GM21619 (cell line): Measurements from ENCODE around the gene HEXA.
"Not testable (repeated sequence)": the region's sequence is repeated elsewhere in the genome, so short reads cannot be mapped to it uniquely, and the experiment has no call there.

ENCODE experiments used
- ATAC-seq: cut with Tn5 transposase; IDR thresholded peaks from one replicate; pipeline ENCODE4 v1.9.1; 2021; ENCODE audit not compliant: unreplicated experiment

Gene HEXA

DNA sequence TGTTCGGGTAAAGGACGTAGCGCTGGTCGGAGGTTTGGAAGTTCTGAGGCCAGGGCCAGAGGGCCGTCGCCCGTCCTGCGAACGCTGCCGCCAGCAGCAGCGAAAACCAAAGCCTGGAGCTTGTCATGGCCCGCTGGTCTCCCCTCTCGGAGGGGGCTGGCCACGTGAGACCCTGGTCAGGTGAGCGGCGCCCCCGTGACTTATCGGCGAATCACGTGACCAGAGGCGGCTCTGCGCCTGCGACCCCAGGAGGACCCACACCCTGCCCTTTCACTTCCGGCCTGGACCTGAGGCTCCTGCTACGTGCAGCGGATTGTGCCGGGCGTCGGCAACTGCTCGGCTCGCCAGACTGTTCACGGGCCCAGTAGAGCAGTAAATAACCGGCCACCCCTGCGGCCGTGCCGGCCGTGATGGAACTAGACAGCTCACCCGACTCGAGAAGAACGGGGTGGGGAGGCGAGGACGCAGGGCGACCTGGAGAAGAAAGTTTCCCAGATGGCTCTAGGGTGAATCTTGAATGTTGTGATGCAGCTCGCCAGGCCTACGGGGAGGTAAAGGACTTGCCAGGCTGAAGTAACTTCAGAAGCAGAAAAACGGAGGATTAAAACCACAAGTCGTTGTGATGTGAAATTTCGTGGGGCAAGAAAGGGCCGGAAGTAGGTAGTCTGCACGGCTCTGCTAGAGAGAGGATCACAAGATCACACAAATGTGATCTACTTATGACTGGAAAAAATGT, at the start of gene HEXA:
TSS of gene HEXA (minus strand) at position 169 of the 736 bp plus-strand sequence. CDS start at position 127, 42 bp downstream.
- ATAC-seq: peak; percentile 85

DNA sequence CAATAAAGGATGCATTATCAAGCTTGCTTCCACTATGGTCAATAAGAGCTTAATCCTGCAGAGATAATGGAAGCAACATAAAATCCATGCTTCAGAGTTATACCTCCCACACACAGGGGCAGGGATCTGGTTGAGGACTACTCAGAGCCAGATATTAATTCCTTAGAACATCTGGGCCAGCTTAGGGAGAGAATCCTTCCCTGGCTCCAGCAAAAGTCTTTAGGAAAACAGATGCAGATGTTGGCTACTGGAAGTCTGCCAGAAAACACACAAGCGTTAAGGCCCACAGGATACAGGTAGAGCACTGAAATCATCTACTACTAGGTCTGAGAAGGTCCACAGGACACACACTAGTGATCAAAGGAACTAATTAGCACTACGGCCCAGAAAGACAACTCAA, 47.4 kb upstream of the HEXA start:
- no peak for ATAC-seq

DNA sequence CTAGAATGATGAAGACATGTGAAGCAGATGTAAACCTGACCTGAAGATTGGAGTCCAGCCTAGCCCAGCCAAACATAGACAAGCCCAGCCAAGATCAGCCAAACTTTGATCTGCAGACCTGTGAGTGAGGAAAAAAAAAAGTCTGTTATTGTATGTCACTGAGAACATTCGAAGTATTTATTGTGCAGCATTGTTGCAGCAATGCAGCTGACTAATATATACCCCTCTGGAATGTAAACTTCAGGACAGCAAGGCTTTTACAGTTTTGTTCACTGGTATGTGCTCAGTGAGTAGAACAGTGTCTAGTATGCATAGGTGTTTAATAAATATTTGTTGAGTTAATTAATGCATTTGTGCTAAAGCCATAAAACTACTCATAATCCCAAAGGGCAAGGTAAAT, 45.7 kb upstream of the HEXA start:
- no peak for ATAC-seq

DNA sequence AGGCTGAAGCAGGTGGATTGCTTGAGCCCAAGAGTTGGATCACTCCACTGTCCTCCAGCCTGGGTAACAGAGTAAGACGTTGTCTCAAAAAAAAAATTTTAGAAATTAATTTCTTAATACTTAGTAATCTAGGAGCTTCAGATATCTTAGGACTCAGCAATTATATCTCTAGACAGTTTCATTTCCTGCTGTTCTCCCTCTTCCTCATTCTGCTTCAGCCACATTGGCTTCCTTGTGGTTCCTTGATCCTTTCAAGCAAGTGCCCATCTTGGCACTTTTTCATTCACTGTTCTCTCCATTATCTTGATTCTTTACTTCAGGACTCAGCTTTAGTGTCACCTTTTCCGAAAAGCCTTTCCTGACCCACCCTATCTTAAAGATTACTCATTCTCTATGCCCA, 44.8 kb upstream of the HEXA start:
- ATAC-seq: no peak

DNA sequence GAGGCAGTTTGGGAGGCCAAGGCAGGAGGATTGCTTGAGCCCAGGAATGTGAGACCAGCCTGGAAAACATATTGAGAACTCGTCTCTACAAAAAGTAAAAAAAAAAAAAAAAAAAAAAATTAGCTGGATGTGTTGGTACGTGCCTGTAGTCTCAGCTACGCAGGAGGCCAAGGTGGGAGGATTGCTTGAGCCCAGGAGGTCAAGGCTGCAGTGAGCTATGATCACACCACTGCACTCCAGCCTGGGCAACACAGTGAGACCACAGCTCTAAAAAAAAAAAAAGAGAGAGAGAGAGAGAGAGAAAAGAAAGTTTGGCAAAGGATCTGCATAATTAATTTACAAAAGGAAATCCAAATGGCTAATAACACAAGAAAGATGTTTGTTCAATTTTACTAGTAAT, 44.0 kb upstream of the HEXA start:
- ATAC-seq: not testable (repeated sequence)

DNA sequence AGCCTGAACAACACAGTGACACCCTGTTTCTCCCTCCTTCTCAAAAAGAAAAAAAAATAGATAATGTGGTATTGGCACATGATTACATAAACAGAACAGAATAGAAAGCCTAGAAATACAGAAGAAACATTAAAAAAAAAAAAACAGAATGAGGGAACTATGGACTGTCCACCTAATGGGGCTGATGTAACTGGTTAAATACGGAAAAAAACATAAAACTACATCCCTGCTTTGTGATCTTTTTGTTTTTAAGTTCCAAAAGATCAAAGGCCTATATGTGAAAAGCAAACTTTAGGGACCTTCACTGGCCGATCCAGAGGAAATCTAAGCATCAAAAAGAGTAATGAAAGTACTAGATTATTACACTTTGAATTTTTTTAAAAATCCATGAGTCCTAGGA, 39.5 kb upstream of the HEXA start:
- ATAC-seq: no peak

DNA sequence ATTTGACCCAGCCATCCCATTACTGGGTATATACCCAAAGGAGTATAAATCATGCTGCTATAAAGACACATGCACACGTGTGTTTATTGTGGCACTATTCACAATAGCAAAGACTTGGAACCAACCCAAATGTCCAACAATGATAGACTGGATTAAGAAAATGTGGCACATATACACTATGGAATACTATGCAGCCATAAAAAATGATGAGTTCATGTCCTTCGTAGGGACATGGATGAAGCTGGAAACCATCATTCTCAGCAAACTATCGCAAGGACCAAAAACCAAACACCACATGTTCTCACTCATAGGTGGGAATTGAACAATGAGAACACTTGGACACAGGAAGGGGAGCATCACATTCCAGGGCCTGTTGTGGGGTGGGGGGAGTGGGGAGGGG, 37.5 kb upstream of the HEXA start:
- not testable (repeated sequence) for ATAC-seq

DNA sequence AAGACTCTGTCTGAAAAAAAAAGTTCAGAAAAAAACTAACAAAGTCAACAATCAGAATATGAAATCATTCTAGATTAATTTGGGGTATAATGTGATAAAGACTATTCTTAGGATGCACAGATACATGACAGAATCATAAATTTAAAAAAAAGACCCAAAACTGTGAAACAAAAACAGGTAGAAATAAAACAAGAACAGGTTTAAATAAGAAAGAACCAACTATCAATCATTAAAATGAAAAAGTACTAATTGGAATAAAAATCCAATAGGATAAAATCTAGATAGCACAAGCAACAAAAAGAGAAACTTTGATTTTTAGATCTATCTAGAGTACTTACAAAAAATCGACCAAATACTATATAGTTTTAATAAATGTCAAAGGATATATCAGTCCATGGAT, 35.7 kb upstream of the HEXA start:
- ATAC-seq: no peak

DNA sequence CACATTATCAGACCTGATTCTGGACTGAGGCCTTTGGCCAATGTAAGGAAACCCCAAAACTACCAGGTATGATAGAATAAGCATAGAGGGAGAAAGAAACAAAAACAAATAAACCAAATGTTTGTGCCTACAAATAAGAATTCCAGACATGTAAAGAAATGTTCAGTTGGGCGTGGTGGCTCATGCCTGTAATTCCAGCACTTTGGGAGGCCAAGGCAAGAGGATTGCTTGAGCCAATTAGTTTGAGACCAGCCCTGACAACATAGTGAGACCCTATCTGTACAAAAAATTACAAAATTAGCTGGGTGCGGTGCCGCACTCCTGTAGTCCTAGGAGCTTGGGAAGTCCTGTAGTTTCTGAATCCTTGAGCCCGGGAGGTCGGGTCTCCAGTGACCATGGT, 35.3 kb upstream of the HEXA start:
- no peak for ATAC-seq

DNA sequence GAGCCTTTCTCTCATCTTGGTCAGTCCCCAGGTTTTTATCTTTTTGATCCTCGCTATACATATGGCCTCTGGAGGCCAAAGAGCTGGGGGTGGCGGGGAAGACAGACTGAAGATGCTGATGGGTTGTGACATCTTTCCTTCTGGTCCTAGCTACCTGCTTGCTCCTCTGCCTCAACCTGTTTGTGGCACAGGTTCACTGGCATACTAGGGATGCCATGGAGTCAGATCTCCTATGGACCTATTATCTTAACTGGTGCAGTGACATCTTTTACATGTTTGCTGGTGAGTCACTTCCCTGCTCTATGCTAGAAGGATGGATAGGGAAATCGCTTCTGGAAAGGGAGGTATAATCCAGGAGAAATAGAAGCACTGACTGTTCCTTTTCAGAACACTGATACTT, 31.1 kb upstream of the HEXA start:
- no peak for ATAC-seq

DNA sequence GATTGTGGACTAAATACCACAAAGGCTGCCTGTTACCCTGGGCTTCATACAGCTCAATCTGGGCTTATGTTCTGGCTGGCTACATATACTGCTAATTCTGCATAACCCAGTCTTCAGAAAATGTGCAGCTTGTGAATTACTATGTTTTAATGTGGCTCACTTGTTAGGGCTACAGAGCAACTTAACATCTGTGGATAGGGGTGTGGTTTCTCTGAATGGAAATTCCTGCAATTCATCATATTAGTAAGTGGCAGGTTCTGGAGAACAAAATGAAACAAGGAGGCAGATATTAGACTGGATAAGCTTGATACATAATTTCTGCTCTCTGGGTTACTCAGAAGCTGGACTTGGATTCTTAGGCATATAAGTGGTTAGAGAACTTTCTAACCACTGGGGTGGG, 29.0 kb upstream of the HEXA start:
- no peak for ATAC-seq

DNA sequence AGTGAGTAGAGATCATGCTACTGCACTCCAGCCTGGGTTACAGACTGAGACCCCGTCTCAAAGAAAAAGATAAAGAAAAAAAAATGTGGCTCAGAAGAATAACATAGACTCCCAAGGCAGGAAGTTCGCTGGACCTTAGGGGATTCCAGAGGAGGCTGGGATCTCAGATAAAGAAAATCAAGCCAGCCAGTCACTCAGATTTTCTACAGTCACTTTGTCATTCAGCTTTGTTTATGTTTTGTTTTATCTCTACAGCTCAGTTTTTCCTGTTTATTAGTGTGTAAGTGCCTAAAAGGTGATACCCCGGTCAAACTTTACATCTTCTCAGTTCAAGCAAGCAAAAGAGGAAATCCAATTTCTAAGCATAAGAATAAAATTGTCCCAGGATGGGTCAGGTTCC, 28.5 kb upstream of the HEXA start:
- ATAC-seq: no peak

DNA sequence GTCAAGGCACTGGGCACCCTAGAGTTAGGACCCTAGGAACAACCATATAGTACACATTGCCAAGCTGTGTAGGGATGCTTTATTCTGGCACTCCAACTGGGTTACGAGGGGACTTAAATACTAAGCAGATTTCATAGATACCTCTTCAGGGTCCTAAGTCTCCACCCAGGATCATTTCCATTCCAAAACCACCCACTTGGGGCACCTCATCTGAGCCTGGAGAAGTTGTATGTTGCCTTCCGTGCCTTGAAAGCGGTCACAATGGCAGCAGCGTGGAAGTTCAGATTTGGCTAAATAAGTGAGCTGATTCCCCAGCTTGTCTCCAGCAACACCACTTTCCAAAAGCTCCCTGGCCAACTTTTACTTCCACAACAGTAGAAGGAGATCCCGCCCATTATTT, 26.9 kb upstream of the HEXA start:
- no peak for ATAC-seq

DNA sequence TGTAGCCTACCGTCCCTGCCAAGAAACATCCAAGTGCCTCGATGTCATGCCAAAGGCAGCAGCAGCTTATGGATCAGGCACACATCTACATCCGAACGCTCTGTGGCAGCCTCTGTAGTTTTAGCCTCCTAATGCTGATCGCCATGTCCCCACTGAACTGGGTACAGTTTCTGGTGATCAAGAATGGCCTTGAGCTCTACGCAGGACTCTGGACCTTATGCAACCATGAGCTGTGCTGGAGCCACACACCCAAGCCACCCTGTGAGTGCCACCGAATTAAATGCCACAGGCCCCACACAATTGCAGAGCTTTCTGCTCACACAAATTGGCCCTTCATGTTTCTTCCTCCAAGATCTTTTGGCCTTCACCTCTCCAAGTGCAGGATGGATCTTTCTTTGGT, 22.8 kb upstream of the HEXA start:
- no peak for ATAC-seq

DNA sequence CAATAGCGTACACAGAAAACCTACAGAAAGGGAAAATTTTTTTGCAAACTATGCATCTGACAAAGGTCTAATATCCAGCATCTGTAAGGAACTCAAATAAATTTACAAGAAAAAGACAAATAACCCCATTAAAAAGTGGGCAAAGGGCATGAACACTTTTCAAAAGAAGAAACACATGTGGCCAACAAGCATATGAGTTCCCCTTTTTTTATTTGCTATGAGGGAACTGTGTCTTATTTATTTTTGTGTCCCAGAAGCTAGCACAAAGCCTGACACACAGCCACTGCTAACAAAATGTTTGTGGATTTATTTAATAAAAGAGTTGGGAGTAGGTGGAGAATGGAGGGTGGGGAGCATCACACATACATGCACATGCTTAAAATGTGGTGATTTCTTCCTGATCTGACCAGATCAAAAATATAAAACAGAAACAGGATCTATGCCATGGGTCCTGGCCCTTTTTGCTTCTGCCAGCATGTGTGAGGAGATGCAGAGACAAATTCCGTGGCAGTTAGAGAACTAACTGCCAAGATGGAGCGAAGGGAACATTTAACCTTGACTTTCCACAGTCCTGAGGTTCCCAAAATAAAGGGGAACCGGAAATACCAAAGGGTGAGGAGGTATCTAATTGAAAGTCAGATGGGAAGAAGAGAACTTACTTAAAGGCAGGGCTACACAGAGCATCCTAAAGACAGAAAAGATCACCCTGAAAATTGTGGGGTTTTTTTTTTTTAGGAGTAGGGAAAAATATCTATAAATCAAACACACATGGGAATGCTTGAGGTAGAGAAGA, 22.2 kb upstream of the HEXA start, which contains the start of gene TMEM202:
TSS of gene TMEM202 (plus strand) at position 510 of the 793 bp plus-strand sequence. CDS start at position 532, 22 bp downstream.
- no peak for ATAC-seq

DNA sequence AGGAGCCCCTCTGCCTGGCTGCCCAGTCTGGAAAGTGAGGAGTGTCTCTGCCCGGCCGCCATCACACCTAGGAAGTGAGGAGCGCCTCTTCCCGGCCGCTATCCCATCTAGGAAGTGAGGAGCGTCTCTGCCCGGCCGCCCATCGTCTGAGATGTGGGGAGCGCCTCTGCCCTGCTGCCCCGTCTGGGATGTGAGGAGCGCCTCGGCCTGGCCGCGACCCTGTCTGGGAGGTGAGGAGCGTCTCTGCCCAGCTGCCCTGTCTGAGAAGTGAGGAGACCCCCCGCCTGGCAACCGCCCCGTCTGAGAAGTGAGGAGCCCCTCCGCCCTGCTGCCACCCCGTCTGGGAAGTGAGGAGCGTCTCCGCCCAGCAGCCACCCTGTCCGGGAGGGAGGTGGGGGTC, 20.5 kb upstream of the HEXA start:
- not testable (repeated sequence) for ATAC-seq

DNA sequence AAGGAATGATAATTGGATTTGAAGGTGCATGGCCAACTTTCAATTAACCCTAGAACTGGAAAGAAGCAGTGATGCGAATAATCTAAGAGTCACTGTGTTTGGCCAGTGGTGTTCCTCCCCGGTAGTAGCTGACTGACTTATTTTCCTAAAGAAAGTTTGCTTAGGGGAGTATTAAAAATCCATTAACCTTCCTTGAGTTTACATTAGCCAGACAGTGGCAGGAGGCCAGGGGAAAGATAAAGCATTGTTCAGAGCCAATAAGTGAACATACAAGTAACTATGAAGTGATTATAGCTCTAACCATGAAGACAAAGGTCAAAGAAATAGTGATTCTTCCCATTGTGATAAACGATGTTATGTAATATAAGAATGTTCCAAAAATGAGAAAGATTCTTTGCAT, 13.4 kb upstream of the HEXA start:
- ATAC-seq: no peak

DNA sequence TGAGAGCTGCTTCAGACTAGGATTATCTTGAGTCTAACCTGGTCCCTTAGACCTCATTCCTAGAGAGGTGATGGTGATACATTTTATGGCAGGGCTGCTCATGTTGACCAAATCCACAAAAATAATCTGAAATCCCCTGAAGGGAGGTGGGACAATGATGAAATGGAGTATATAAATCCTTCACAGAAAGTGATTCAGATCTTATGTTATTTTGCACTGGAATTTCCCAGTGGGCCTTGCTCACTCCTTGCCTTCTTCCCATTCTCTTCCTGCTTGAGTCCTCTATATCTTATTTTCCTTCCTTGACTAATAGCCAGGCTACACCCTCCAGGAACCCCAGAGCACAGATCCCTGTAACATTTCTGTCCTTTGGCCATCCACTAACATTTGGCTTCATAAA, 11.9 kb upstream of the HEXA start:
- no peak for ATAC-seq

DNA sequence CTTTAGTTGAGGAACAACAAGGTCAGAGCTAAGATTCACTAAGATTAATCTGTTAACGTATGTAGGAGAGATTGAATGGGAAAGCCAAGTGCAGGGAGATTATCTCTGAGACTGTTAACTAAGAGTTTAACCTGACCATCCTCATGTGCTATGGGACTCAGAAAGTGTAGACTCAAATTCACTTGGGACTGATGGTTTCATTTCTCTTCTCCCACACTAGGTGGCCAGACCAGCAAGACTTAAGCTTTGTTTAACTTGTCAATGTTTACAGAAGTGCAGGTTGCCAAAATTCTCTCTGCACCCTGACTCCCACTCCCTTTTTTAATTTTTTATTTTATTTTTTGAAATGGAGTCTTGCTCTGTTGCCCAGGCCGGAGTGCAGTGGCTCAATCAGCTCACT, 6.3 kb upstream of the HEXA start:
- ATAC-seq: no peak

DNA sequence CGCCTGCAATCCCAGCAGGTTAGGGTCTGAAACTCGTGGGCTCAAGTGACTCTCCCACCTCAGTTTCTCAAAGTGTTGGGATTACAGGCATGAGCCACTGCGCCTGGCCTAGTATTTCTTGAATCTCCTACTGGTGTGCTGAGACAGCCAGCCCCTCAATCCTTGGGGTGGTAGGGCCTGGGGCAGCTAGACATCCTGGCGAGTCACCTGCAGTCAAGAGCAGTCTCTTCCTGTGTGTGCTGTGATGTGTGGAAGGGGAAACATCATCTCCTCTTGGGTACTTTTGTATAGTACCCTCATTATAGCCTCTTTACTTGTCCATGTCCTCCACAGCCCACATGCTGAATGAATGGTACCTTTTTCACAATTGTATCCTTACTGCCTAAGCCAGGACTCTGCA, 4.9 kb upstream of the HEXA start:
- ATAC-seq: no peak

DNA sequence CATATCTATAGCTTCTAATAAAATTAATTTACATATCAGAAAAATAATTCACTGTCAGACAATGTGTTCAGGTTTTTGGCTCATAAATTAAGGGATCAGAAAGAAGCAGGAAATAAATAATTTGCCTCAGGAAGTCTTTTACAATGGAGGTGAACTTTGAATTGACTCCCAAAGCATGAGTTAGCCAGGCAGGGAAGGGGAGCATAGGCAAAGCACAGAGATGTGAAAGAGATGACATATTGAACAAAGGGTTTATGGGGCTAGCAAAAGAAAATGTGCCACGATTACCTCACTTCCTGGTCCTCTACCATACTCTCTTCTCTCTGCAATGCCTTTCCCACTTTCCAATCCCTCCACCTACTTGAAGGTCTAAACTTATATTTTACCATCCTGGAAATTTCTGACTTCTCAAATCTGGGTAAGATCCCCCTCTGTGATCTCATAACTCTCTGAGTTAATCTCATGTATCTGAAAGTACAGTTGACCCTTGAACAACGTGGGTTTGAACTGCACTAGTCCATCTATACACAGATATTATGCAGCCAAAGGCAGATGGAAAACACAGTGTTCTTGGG, 4.1 kb upstream of the HEXA start:
- ATAC-seq: no peak

DNA sequence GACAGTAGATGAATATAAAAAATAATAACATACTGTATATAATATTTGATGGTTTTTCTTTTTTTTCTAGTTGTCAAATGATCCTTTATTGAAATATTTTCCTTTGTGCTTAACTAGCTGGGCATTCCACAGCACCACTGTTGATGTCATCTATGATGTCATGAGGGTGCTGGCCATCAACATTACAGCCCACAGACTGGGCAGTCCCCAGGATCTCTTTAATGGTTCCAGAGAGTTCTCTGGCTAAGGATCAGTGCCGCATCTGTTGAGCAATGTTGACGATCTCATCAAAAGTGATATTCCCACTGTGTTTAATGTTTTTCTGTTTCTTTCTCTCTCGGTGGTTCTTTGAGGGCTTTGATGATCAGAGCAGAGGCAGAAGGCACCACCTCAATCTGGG, 3.3 kb upstream of the HEXA start:
- not testable (repeated sequence) for ATAC-seq
